CD4-positive, alpha-beta memory T cell (primary cell): Measurements from ENCODE around the gene HSDL2. TPM values are rescaled to one million over a fixed set of nuclear protein-coding genes. Genes with fewer than 3 reads are reported as not detected.

Experiments used
- CTCF ChIA-PET: fragments of 350-600 bp; sonication (Branson Sonifier 250); formaldehyde crosslinking; loops from one replicate; lab custom pipeline; 2021; ENCODE audit warnings: inconsistent platforms; ENCODE audit not compliant: partially characterized antibody; lab: Charles Lee
- POLR2A ChIA-PET: fragments of 350-600 bp; sonication (Branson Sonifier 250); formaldehyde crosslinking; loops from one replicate; lab custom pipeline; 2021; ENCODE audit not compliant: partially characterized antibody; lab: Charles Lee
- DNase-seq, 5 donors: peaks; one replicate each; pipeline versions ENCODE4 v3.0.0 to v3.0.0-alpha.2; 2020 to 2022; ENCODE audit warnings: mixed read lengths in 1 of 5
- H3K27ac ChIP-seq: one replicate; pipeline ENCODE4 v1.7.0; 2013; ENCODE audit warnings: low read depth, low read length
- H3K27me3 ChIP-seq: 2 replicates; pipeline ENCODE4 v1.7.0; 2013; ENCODE audit warnings: mild to moderate bottlenecking, low read length, moderate library complexity; ENCODE audit not compliant: insufficient read depth
- H3K36me3 ChIP-seq: 2 replicates; pipeline ENCODE4 v1.7.0; 2013; ENCODE audit warnings: mild to moderate bottlenecking, low read length, moderate library complexity; ENCODE audit not compliant: insufficient read depth
- H3K4me1 ChIP-seq: 2 replicates; pipeline ENCODE4 v1.7.0; 2013; ENCODE audit warnings: mild to moderate bottlenecking, low read length, moderate library complexity; ENCODE audit not compliant: insufficient read depth
- H3K4me3 ChIP-seq, 2 donors: one replicate each; pipeline ENCODE4 v1.7.0; 2013; ENCODE audit warnings: low read length in 2 of 2, mild to moderate bottlenecking in 1 of 2
- H3K9me3 ChIP-seq, 2 donors: one replicate each; pipeline ENCODE4 v1.7.0; 2013; ENCODE audit warnings: low read length in 2 of 2, control low read depth in 1 of 2; ENCODE audit not compliant: control insufficient read depth in 1 of 2
- H3K27ac Mint-ChIP-seq, 7 donors: one replicate each; pipeline ENCODE4 v1.8.0; 2020 to 2021; ENCODE audit warnings: mixed read lengths in 7 of 7, mild to moderate bottlenecking in 6 of 7, inconsistent platforms in 3 of 7, moderate library complexity in 3 of 7
- H3K27me3 Mint-ChIP-seq, 2 donors: one replicate each; pipeline ENCODE4 v1.8.0; 2020 to 2021; ENCODE audit warnings: mixed read lengths in 2 of 2
- H3K36me3 Mint-ChIP-seq, 2 donors: one replicate each; pipeline ENCODE4 v1.8.0; 2020 to 2021; ENCODE audit warnings: mixed read lengths in 2 of 2, inconsistent platforms in 1 of 2, mild to moderate bottlenecking in 1 of 2
- H3K4me1 Mint-ChIP-seq, 4 donors: one replicate each; pipeline ENCODE4 v1.8.0; 2020 to 2021; ENCODE audit warnings: mixed read lengths in 4 of 4, mild to moderate bottlenecking in 1 of 4
- H3K4me3 Mint-ChIP-seq, 8 donors: one replicate each; pipeline ENCODE4 v1.8.0; 2020 to 2021; ENCODE audit warnings: mixed read lengths in 8 of 8, mild to moderate bottlenecking in 7 of 8, moderate library complexity in 6 of 8, inconsistent platforms in 3 of 8
- H3K9me3 Mint-ChIP-seq, 8 donors: one replicate each; pipeline ENCODE4 v1.8.0; 2020 to 2021; ENCODE audit warnings: mixed read lengths in 8 of 8, mild to moderate bottlenecking in 5 of 8, inconsistent platforms in 3 of 8, moderate library complexity in 1 of 8
- intact Hi-C: fragments of 100-400 bp; cut with micrococcal nuclease; formaldehyde crosslinking; loops from one replicate; pipeline ENCODE4 v1.15.1; 2023
- polyA plus RNA-seq, 2 donors: library from polyadenylated mRNA; unstranded; fragments of 300-500 nt; fragmentation: Illumina TruSeq; gene quantifications; one replicate each; pipeline ENCODE4 v1.2.3, GENCODE V29; 2021
- total RNA-seq, 2 experiments: library from RNA; stranded (reverse); gene quantifications; one replicate each; pipeline ENCODE4 v1.2.3, GENCODE V29; 2021

The HSDL2 gene
- total and polyA plus RNA-seq, 4 experiments from 2014 or later = 12.4 to 21.7 (median 15.0) TPM

GRCh38 chr9:112348257-112349007 is 31.5 kb upstream of the HSDL2 start:
- Mint-ChIP-seq H3K36me3 (no peaks in the 10 kb centered on the region), H3K4me1 (peaks cover 5 to 14% (median 9%) of the 10 kb centered on the region in 4 donors), H3K27ac (peak overlapping the region in 4 of 7 donors; percentile 67 to 83 (median 79)), H3K4me3 (peak overlapping the region; percentile 52 to 85 (median 78)), H3K9me3 (no peaks in the 10 kb centered on the region), H3K27me3 (peaks cover 2 to 3% of the 10 kb centered on the region in 2 donors)
- Histone ChIP-seq H3K27ac (no peak overlapping the region), H3K36me3 (no peaks in the 10 kb centered on the region), H3K4me1 (peaks cover 11% of the 10 kb centered on the region), H3K9me3 (no peaks in the 10 kb centered on the region), H3K27me3 (no peaks in the 10 kb centered on the region), H3K4me3 (peak overlapping the region in 1 of 2 donors; percentile 51)
- CTCF ChIA-PET = interaction anchor here (1.1 to 1.2 kb wide), 2 partner anchors 123 to 251 kb away, joined by 3 read pairs; no protein-coding TSS in a partner anchor
- POLR2A ChIA-PET = interaction anchor here (1.0 to 1.8 kb wide), 4 partner anchors 15 to 31 kb away, joined by 3 to 8 read pairs (median 4); partner anchors contain the start of genes HSDL2 and PTBP3
- DNase-seq = peak; percentile 61 to 72 (median 65)
- intact Hi-C loops = loop anchor here (1.0 to 5.0 kb wide), 3 partner anchors 14 to 251 kb away; no protein-coding TSS in a partner anchor

GRCh38 chr9:112349008-112349333 is 30.9 kb upstream of the HSDL2 start:
- ChIA-PET POLR2A (interaction anchor here (1.0 kb wide), 1 partner anchor 31 kb away, joined by 3 read pairs; the partner anchor contains the start of gene HSDL2), CTCF (no interaction called here)
- H3K4me3 Mint-ChIP-seq = peak overlapping the region; percentile 52 to 85 (median 78)
- peaks cover 5 to 14% (median 9%) of the 10 kb centered on the region in 4 donors for H3K4me1 Mint-ChIP-seq
- Histone ChIP-seq H3K4me3 (no peak overlapping the region), H3K4me1 (peaks cover 11% of the 10 kb centered on the region), H3K9me3 (no peaks in the 10 kb centered on the region), H3K27me3 (no peaks in the 10 kb centered on the region), H3K27ac (no peak overlapping the region), H3K36me3 (no peaks in the 10 kb centered on the region)
- intact Hi-C loops = loop anchor here (5.0 kb wide), 1 partner anchor 252 kb away; no protein-coding TSS in a partner anchor
- peaks cover 2 to 3% of the 10 kb centered on the region in 2 donors for H3K27me3 Mint-ChIP-seq
- no peaks in the 10 kb centered on the region for H3K36me3 Mint-ChIP-seq
- H3K9me3 Mint-ChIP-seq = no peaks in the 10 kb centered on the region
- no peak for DNase-seq
- H3K27ac Mint-ChIP-seq = peak overlapping the region in 1 of 7 donors; percentile 67

- no peak overlapping the region for H3K27ac ChIP-seq
- Mint-ChIP-seq H3K4me3 (no peak overlapping the region), H3K4me1 (peaks cover 5 to 14% (median 9%) of the 10 kb centered on the region in 4 donors), H3K27me3 (peaks cover 3 to 6% of the 10 kb centered on the region in 2 donors), H3K36me3 (no peaks in the 10 kb centered on the region), H3K27ac (no peak overlapping the region), H3K9me3 (no peaks in the 10 kb centered on the region)
- intact Hi-C loops = no loop called here
- no peaks in the 10 kb centered on the region for H3K9me3 ChIP-seq
- POLR2A ChIA-PET = no interaction called here
- no peaks in the 10 kb centered on the region for H3K27me3 ChIP-seq
- no peak for DNase-seq
- H3K4me1 ChIP-seq = peaks cover 11% of the 10 kb centered on the region
- CTCF ChIA-PET = interaction anchor here (0.9 to 1.8 kb wide), 4 partner anchors 8 to 277 kb away, joined by 3 to 7 read pairs (median 4); no protein-coding TSS in a partner anchor
- H3K4me3 ChIP-seq = no peak overlapping the region
- no peaks in the 10 kb centered on the region for H3K36me3 ChIP-seq
These were observed 28.7 kb upstream of the HSDL2 start for GRCh38 chr9:112351184-112351583.

GRCh38 chr9:112352209-112352608 is 27.7 kb upstream of the HSDL2 start:
- Histone ChIP-seq H3K36me3 (no peaks in the 10 kb centered on the region), H3K4me3 (no peak overlapping the region), H3K27me3 (no peaks in the 10 kb centered on the region), H3K4me1 (peaks cover 11% of the 10 kb centered on the region), H3K27ac (no peak overlapping the region), H3K9me3 (no peaks in the 10 kb centered on the region)
- no peaks in the 10 kb centered on the region for H3K36me3 Mint-ChIP-seq
- peaks cover 3 to 6% of the 10 kb centered on the region in 2 donors for H3K27me3 Mint-ChIP-seq
- no peak for DNase-seq
- ChIA-PET POLR2A (no interaction called here), CTCF (interaction anchor here (1.7 kb wide), 1 partner anchor 255 kb away, joined by 4 read pairs; no protein-coding TSS in a partner anchor)
- intact Hi-C loops = no loop called here
- H3K4me3 Mint-ChIP-seq = no peak overlapping the region
- no peak overlapping the region for H3K27ac Mint-ChIP-seq
- peaks cover 5 to 14% (median 9%) of the 10 kb centered on the region in 4 donors for H3K4me1 Mint-ChIP-seq
- H3K9me3 Mint-ChIP-seq = no peaks in the 10 kb centered on the region

- Mint-ChIP-seq H3K36me3 (no peaks in the 10 kb centered on the region), H3K4me3 (no peak overlapping the region), H3K4me1 (no peaks in the 10 kb centered on the region), H3K27ac (no peak overlapping the region), H3K27me3 (peaks cover 3 to 5% of the 10 kb centered on the region in 2 donors), H3K9me3 (no peaks in the 10 kb centered on the region)
- intact Hi-C loops = no loop called here
- ChIA-PET POLR2A (interaction anchor here (0.6 to 1.1 kb wide), 2 partner anchors 18 to 501 kb away, joined by 3 to 5 read pairs; no protein-coding TSS in a partner anchor), CTCF (interaction anchor here (1.0 to 1.9 kb wide), 5 partner anchors 11 to 514 kb away, joined by 3 to 7 read pairs (median 4); no protein-coding TSS in a partner anchor)
- Histone ChIP-seq H3K27ac (no peak overlapping the region), H3K36me3 (no peaks in the 10 kb centered on the region), H3K9me3 (no peaks in the 10 kb centered on the region), H3K4me1 (no peaks in the 10 kb centered on the region), H3K27me3 (no peaks in the 10 kb centered on the region), H3K4me3 (no peak overlapping the region)
- DNase-seq = no peak
These were observed 25.7 kb upstream of the HSDL2 start for GRCh38 chr9:112354081-112354743.

GRCh38 chr9:112355427-112355897 is 24.4 kb upstream of the HSDL2 start:
- H3K4me3 ChIP-seq = no peak overlapping the region
- no peaks in the 10 kb centered on the region for H3K9me3 Mint-ChIP-seq
- no peaks in the 10 kb centered on the region for H3K9me3 ChIP-seq
- no peaks in the 10 kb centered on the region for H3K36me3 Mint-ChIP-seq
- no peaks in the 10 kb centered on the region for H3K27me3 ChIP-seq
- H3K27ac Mint-ChIP-seq = no peak overlapping the region
- no peaks in the 10 kb centered on the region for H3K4me1 Mint-ChIP-seq
- CTCF ChIA-PET = interaction anchor here (0.7 to 1.9 kb wide), 5 partner anchors 12 to 281 kb away, joined by 3 to 7 read pairs (median 4); no protein-coding TSS in a partner anchor
- intact Hi-C loops = no loop called here
- H3K27me3 Mint-ChIP-seq = peaks cover 3 to 5% of the 10 kb centered on the region in 2 donors
- H3K36me3 ChIP-seq = no peaks in the 10 kb centered on the region
- POLR2A ChIA-PET = no interaction called here
- no peak for DNase-seq
- H3K4me1 ChIP-seq = no peaks in the 10 kb centered on the region
- no peak overlapping the region for H3K4me3 Mint-ChIP-seq
- no peak overlapping the region for H3K27ac ChIP-seq
